Osteocyte (in vitro differentiated cells): Measurements from ENCODE around the gene OPA3. TPM values are rescaled to one million over a fixed set of nuclear protein-coding genes. Genes with fewer than 3 reads are reported as not detected.

ENCODE experiments used
- DNase-seq: peaks from one replicate; pipeline ENCODE4 v3.0.0; 2021; ENCODE audit warnings: mixed read lengths; ENCODE audit not compliant: unreplicated experiment; ENCODE audit errors: extremely low spot score
- H3K27ac Mint-ChIP-seq: one replicate; pipeline ENCODE4 v1.8.0; 2021; ENCODE audit warnings: mild to moderate bottlenecking, mixed read lengths; ENCODE audit not compliant: unreplicated experiment
- H3K27me3 Mint-ChIP-seq: one replicate; pipeline ENCODE4 v1.8.0; 2021; ENCODE audit warnings: mixed read lengths; ENCODE audit not compliant: unreplicated experiment
- H3K36me3 Mint-ChIP-seq: one replicate; pipeline ENCODE4 v1.8.0; 2021; ENCODE audit warnings: mixed read lengths; ENCODE audit not compliant: unreplicated experiment
- H3K4me1 Mint-ChIP-seq: one replicate; pipeline ENCODE4 v1.8.0; 2021; ENCODE audit warnings: mixed read lengths; ENCODE audit not compliant: unreplicated experiment
- H3K4me3 Mint-ChIP-seq: one replicate; pipeline ENCODE4 v1.8.0; 2021; ENCODE audit warnings: mild to moderate bottlenecking, moderate library complexity, mixed read lengths; ENCODE audit not compliant: unreplicated experiment
- H3K9me3 Mint-ChIP-seq: one replicate; pipeline ENCODE4 v1.8.0; 2021; ENCODE audit warnings: mixed read lengths; ENCODE audit not compliant: unreplicated experiment
- CTCF ChIP-seq: fragments of 200-600 bp; sonication (generic); IDR thresholded peaks from 2 replicates; pipeline ENCODE4 v1.5.0; 2021; ENCODE audit warnings: antibody characterized with exemption, mild to moderate bottlenecking, moderate library complexity
- total RNA-seq: library from RNA; stranded (reverse); gene quantifications from 2 replicates; pipeline ENCODE4 v1.2.1, GENCODE V29; 2021

The OPA3 gene
- total RNA-seq, 1 donor from 2014 or later = 16.8 TPM

GRCh38 chr19:45560686-45561085 lies 23.9 kb downstream of the OPA3 start:
- Mint-ChIP-seq H3K4me3 (no peak overlapping the region), H3K4me1 (peaks cover 4% of the 10 kb centered on the region), H3K27ac (no peak overlapping the region), H3K27me3 (no peaks in the 10 kb centered on the region), H3K36me3 (no peaks in the 10 kb centered on the region), H3K9me3 (no peaks in the 10 kb centered on the region)
- no peak for DNase-seq
- no peak for TF ChIP-seq CTCF

GRCh38 chr19:45560038-45560437 lies 24.6 kb downstream of the OPA3 start:
- peaks cover 4% of the 10 kb centered on the region for H3K4me1 Mint-ChIP-seq
- DNase-seq = no peak
- no peak for TF ChIP-seq CTCF
- H3K9me3 Mint-ChIP-seq = no peaks in the 10 kb centered on the region
- H3K27ac Mint-ChIP-seq = no peak overlapping the region
- no peaks in the 10 kb centered on the region for H3K27me3 Mint-ChIP-seq
- H3K4me3 Mint-ChIP-seq = no peak overlapping the region
- no peaks in the 10 kb centered on the region for H3K36me3 Mint-ChIP-seq

- no peaks in the 10 kb centered on the region for H3K27me3 Mint-ChIP-seq
- peak; percentile 60 for TF ChIP-seq CTCF
- no peaks in the 10 kb centered on the region for H3K9me3 Mint-ChIP-seq
- H3K4me3 Mint-ChIP-seq = no peak overlapping the region
- no peaks in the 10 kb centered on the region for H3K36me3 Mint-ChIP-seq
- H3K4me1 Mint-ChIP-seq = peaks cover 4% of the 10 kb centered on the region
- no peak overlapping the region for H3K27ac Mint-ChIP-seq
- no peak for DNase-seq
Observed at GRCh38 chr19:45558399-45558878, 26.2 kb downstream of the OPA3 start.

- Mint-ChIP-seq H3K27ac (peak overlapping the region; percentile 56), H3K27me3 (no peaks in the 10 kb centered on the region), H3K4me3 (no peak overlapping the region), H3K4me1 (no peaks in the 10 kb centered on the region), H3K9me3 (no peaks in the 10 kb centered on the region), H3K36me3 (peaks cover 3% of the 10 kb centered on the region)
- DNase-seq = no peak
- no peak for TF ChIP-seq CTCF
Observed at GRCh38 chr19:45556835-45557234, 27.8 kb downstream of the OPA3 start.

GRCh38 chr19:45554481-45554880 lies 30.1 kb downstream of the OPA3 start:
- TF ChIP-seq CTCF = no peak
- H3K27me3 Mint-ChIP-seq = no peaks in the 10 kb centered on the region
- H3K4me1 Mint-ChIP-seq = no peaks in the 10 kb centered on the region
- no peak for DNase-seq
- no peak overlapping the region for H3K27ac Mint-ChIP-seq
- no peak overlapping the region for H3K4me3 Mint-ChIP-seq
- peaks cover 5% of the 10 kb centered on the region for H3K36me3 Mint-ChIP-seq
- no peaks in the 10 kb centered on the region for H3K9me3 Mint-ChIP-seq
